Right lung (tissue), 5 donors: ENCODE results near the gene GASK1A. TPM values are rescaled to one million over a fixed set of nuclear protein-coding genes. Genes with fewer than 3 reads are reported as not detected.

Source experiments
- DNase-seq, 2 donors: peaks; one replicate each; pipeline ENCODE4 v3.0.0-alpha.2; 2013
- polyA plus RNA-seq, 5 donors: library from polyadenylated mRNA; unstranded; fragments of 120-200 nt; gene quantifications; one replicate each; pipeline versions ENCODE4 v1.2.1 to v1.2.3, GENCODE V29; 2013; ENCODE audit warnings: inconsistent platforms in 1 of 5, low replicate concordance in 1 of 5; ENCODE audit not compliant: insufficient read length in 5 of 5, insufficient read depth in 1 of 5

GASK1A gene
- polyA plus RNA-seq, 5 donors, result 2.9 to 5.2 (median 4.3) TPM

GRCh38 chr3:43086460-43087165 lies 107.5 kb downstream of the GASK1A start:
- no peak for DNase-seq

GRCh38 chr3:43087249-43087776 lies 108.2 kb downstream of the GASK1A start:
- DNase-seq, result no peak

- no peak for DNase-seq
Measured at GRCh38 chr3:43089081-43089480, 110.0 kb downstream of the GASK1A start.

- DNase-seq, result no peak
Measured at GRCh38 chr3:43090238-43090637, 111.1 kb downstream of the GASK1A start.

- no peak for DNase-seq
Measured at GRCh38 chr3:43091481-43091880, 112.4 kb downstream of the GASK1A start.

- no peak for DNase-seq
Measured at GRCh38 chr3:43093006-43093405, 113.9 kb downstream of the GASK1A start.

GRCh38 chr3:43093974-43094373 lies 114.9 kb downstream of the GASK1A start:
- DNase-seq, result no peak

GRCh38 chr3:43094381-43094780 lies 115.3 kb downstream of the GASK1A start:
- DNase-seq, result no peak

GRCh38 chr3:43094851-43095250 lies 115.7 kb downstream of the GASK1A start:
- DNase-seq, result no peak

GRCh38 chr3:43095370-43095769 lies 116.3 kb downstream of the GASK1A start:
- DNase-seq, result no peak

GRCh38 chr3:43096761-43097160 lies 117.7 kb downstream of the GASK1A start:
- DNase-seq, result no peak

GRCh38 chr3:43097400-43098080 lies 118.4 kb downstream of the GASK1A start:
- no peak for DNase-seq

- no peak for DNase-seq
Measured at GRCh38 chr3:43098761-43099160, 119.7 kb downstream of the GASK1A start.

- no peak for DNase-seq
Measured at GRCh38 chr3:43102773-43103480, 123.8 kb downstream of the GASK1A start.

- no peak for DNase-seq
Measured at GRCh38 chr3:43104039-43104438, 124.9 kb downstream of the GASK1A start.

GRCh38 chr3:43104660-43105595 lies 125.8 kb downstream of the GASK1A start:
- no peak for DNase-seq

GRCh38 chr3:43105596-43106292 lies 126.6 kb downstream of the GASK1A start, which contains the start of gene POMGNT2:
Gene POMGNT2, minus strand, starts transcription at chr3:43106079. Its CDS starts 24,648 bp downstream, at chr3:43081431.
- DNase-seq, result peak; percentile 78 to 80

- no peak for DNase-seq
Measured at GRCh38 chr3:43106293-43106628, 127.2 kb downstream of the GASK1A start.
